ENCODE results near the gene CTNNBL1.

DNA sequence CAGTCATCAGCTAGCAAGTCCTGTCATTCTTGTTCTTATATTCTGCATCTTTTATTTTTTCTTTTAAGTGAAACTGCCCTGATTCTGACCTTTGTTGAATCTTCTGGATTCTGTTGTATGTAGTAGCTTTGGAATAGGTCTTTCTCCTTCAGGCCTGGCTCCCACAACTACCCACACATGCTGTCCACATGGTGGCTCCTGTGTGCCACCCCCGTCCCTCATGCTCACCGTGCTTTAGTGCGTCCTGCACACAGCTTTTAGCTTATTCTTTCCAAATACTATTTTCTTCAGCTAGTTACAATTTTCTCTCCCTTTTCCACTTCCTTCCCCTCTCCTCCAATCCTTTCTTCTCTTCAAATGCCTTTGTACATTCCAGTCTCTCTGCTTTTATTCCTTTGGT is 61.8 kb downstream of the CTNNBL1 start:
- TF ChIP-seq EP300 (IDR thresholded peaks at IDR 0.05) (no peak), POLR2A (IDR thresholded peaks at IDR 0.05) (no peak)
- TF ChIP-seq, protein P1, sequence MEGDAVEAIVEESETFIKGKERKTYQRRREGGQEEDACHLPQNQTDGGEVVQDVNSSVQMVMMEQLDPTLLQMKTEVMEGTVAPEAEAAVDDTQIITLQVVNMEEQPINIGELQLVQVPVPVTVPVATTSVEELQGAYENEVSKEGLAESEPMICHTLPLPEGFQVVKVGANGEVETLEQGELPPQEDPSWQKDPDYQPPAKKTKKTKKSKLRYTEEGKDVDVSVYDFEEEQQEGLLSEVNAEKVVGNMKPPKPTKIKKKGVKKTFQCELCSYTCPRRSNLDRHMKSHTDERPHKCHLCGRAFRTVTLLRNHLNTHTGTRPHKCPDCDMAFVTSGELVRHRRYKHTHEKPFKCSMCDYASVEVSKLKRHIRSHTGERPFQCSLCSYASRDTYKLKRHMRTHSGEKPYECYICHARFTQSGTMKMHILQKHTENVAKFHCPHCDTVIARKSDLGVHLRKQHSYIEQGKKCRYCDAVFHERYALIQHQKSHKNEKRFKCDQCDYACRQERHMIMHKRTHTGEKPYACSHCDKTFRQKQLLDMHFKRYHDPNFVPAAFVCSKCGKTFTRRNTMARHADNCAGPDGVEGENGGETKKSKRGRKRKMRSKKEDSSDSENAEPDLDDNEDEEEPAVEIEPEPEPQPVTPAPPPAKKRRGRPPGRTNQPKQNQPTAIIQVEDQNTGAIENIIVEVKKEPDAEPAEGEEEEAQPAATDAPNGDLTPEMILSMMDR (IDR thresholded peaks at IDR 0.05): no peak
